Heart left ventricle (tissue), 16 donors: ENCODE data around the gene UBE2U. TPM values are rescaled to one million over a fixed set of nuclear protein-coding genes. Genes with fewer than 3 reads are reported as not detected.
"Not testable (repeated sequence)": the region's sequence is repeated elsewhere in the genome, so short reads cannot be mapped to it uniquely, and the experiment has no call there.

ENCODE experiments used
- ATAC-seq, 4 donors: fragments of 200-7000 bp; cut with Tn5 transposase; one replicate each; pipeline ENCODE4 v1.9.1; 2020 to 2022; ENCODE audit warnings: moderate library complexity in 4 of 4, mild to moderate bottlenecking in 3 of 4, moderate number of reproducible peaks in 1 of 4
- DNase-seq, 5 donors: peaks; one replicate each; pipeline ENCODE4 v3.0.0-alpha.2; 2020
- H3K27ac ChIP-seq, 12 donors: fragments of 200-600 bp; sonication (generic) in 4 of 12; one replicate each; pipeline versions ENCODE4 v1.5.0 to v1.8.0; 2016 to 2022; ENCODE audit warnings: mild to moderate bottlenecking in 2 of 12
- H3K27me3 ChIP-seq, 9 donors: fragments of 200-600 bp; sonication (generic) in 2 of 9; one replicate each; pipeline versions ENCODE4 v1.5.1 to v1.8.0; 2016 to 2022; ENCODE audit warnings: mild to moderate bottlenecking in 3 of 9
- H3K36me3 ChIP-seq, 9 donors: fragments of 200-600 bp; sonication (generic) in 2 of 9; one replicate each; pipeline versions ENCODE4 v1.5.0 to v1.8.0; 2018 to 2022; ENCODE audit warnings: mild to moderate bottlenecking in 2 of 9
- H3K4me1 ChIP-seq, 12 donors: fragments of 200-600 bp; sonication (generic) in 4 of 12; one replicate each; pipeline versions ENCODE4 v1.5.0 to v1.8.0; 2016 to 2022; ENCODE audit warnings: mild to moderate bottlenecking in 3 of 12
- H3K4me3 ChIP-seq, 12 donors: fragments of 200-600 bp; sonication (generic) in 4 of 12; one replicate each; pipeline versions ENCODE4 v1.5.0 to v1.8.0; 2017 to 2022; ENCODE audit warnings: mild to moderate bottlenecking in 9 of 12, moderate library complexity in 4 of 12
- H3K9me3 ChIP-seq, 12 donors: fragments of 200-600 bp; sonication (generic) in 4 of 12; one replicate each; pipeline versions ENCODE4 v1.5.0 to v1.8.0; 2016 to 2022; ENCODE audit warnings: mild to moderate bottlenecking in 1 of 12
- CTCF ChIP-seq, 12 donors: fragments of 200-600 bp; sonication (generic) in 4 of 12; IDR thresholded peaks; one replicate each; pipeline versions ENCODE4 v1.5.0 to v1.8.0; 2018 to 2022; ENCODE audit warnings: antibody characterized with exemption in 12 of 12, mild to moderate bottlenecking in 5 of 12
- POLR2A ChIP-seq, 2 donors: fragments of 450-650 bp; IDR thresholded peaks; one replicate each; pipeline ENCODE4 v1.6.1; 2017; ENCODE audit warnings: antibody characterized with exemption in 2 of 2, mild to moderate bottlenecking in 2 of 2, moderate library complexity in 2 of 2
- WGBS, 4 donors: extraction: QIAGEN DNeasy Blood & Tissue Kit in 2 of 4; methylation state at CpG; one replicate each; pipeline versions ENCODE4 v1.1.5 to v1.1.7; 2013 to 2018; 5-methylcytosine and 5-hydroxymethylcytosine counted together
- intact Hi-C, 10 donors: fragments of 100-400 bp; cut with DNase I; formaldehyde crosslinking; loops; one replicate each; pipeline versions ENCODE4 v1.11.1 to v1.14.2; 2022
- polyA plus RNA-seq, 2 donors: library from polyadenylated mRNA; stranded (reverse); fragments of 200-250 nt; gene quantifications; one replicate each; pipeline ENCODE4 v1.2.3, GENCODE V29; 2013
- total RNA-seq, 9 donors: library from RNA; depleted of rRNA in 2 of 9; stranded (reverse); fragments of >200 nt in 2 of 9; fragmentation: NEBNext Ultra II Directional in 3 of 9; extraction: Animal tissue kit (Norgen Biotek cat#: 25700) in 3 of 9; gene quantifications; one replicate each; pipeline versions ENCODE4 v1.1.0 to v1.2.4, GENCODE V29; 2016 to 2023
- donor health status: ischemic (EF 13 %, LVEDD 7.1; RV severe dilation, severe dysfunction).
- donor health status: healthy with polysubstance abuse.
- donor health status: DM: no; HTN: yes; CAD: no.
- donor health status: DM: no; HTN: no; CAD: no.
- donor health status: ischemic (EF 25% LVEDD 6.9; RV normal size, moderate dysfunction).
- donor health status: ischemic (EF 25% LVEDD 5.7; RV mildly dilated, moderate dysfunction).
- donor health status: healthy.
- donor health status: DM: yes; HTN: yes; CAD: no.
- donor health status: ischemic (EF 35%, LVEDD 5.7; RV mildly dilated, moderate dysfunction).
- donor health status: nonischemic (EF 11% LVEDD 7.7; RV severe dilation, severe dysfunction).
- donor health status: DM: yes; HTN: yes; CAD: no.
- donor health status: PGD.
- donor health status: ischemic (EF 29% LVEDD 5.4; RV normal size, mild dysfunction).
- donor health status: nonischemic (EF 23%, LVEDD 6.1; RV moderate dilation, normal function).

UBE2U gene
- total and polyA plus RNA-seq, 11 donors = 0.19 to 2.7 (median 2.5) TPM; not detected in 8

GRCh38 chr1:64245495-64245894, 42.1 kb downstream of the UBE2U start:
- ATAC-seq (peak in 3 of 4 donors; percentile 44 to 68 (median 54)), DNase-seq (no peak)
- Histone ChIP-seq H3K4me3 (peak overlapping the region in 2 of 12 donors; percentile 19 to 22), H3K36me3 (no peaks in the 10 kb centered on the region), H3K4me1 (peaks cover 0 to 16% (median 3%) of the 10 kb centered on the region in 12 donors), H3K27ac (no peak overlapping the region), H3K9me3 (no peaks in the 10 kb centered on the region), H3K27me3 (no peaks in the 10 kb centered on the region)
- no peak for TF ChIP-seq POLR2A (IDR thresholded peaks at IDR 0.05)
- no peak for TF ChIP-seq CTCF (IDR thresholded peaks at IDR 0.05)
- intact Hi-C loops = loop anchor here in 7 of 10 donors (5.0 to 10.0 kb wide), 6 partner anchors 471 to 1403 kb away; partner anchors contain the start of gene ROR1 (in 3 of the 7)
- WGBS, 4 donors = 27 to 37% (median 32%) methylated on average over 9 of the region's 9 CpGs

DNA sequence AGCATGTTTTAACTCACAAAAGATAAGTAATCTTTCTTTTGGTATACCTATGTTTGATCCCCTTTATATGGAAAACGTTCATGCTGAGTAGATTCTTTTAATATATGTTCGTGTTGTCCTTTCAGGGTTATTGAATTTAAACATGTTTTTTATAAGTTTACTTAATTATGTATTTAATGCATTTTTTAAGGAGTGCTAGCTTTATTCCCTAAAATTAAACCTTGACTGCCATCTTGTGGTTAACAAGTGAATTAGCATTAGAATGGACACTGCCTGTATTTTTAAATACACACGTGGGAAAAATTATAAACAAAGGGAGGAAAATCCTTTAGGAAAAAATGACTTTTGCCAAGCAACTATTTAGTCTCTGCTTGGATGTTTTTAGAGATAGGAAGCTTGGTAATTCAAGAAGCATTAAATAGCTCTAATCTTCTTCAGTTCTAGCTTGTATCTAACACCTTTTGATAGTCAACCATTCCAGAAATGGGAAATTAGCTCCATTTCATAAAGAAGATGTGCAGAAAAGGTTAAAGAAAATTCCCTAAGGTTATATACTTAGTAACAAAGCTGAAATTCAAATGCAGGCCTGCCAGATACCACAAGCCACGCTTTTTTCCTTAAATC, 43.0 kb downstream of the UBE2U start:
- Histone ChIP-seq H3K27me3 (no peaks in the 10 kb centered on the region), H3K9me3 (no peaks in the 10 kb centered on the region), H3K36me3 (no peaks in the 10 kb centered on the region), H3K27ac (no peak overlapping the region), H3K4me1 (peaks cover 0 to 16% (median 3%) of the 10 kb centered on the region in 12 donors), H3K4me3 (no peak overlapping the region)
- ATAC-seq (peak in 2 of 4 donors; percentile 28 to 50), DNase-seq (no peak)
- WGBS, 4 donors = 16 to 24% (median 19%) methylated on average over 4 of the region's 4 CpGs
- peak; percentile 68 to 84 (median 78) for TF ChIP-seq CTCF (IDR thresholded peaks at IDR 0.05)
- TF ChIP-seq POLR2A (IDR thresholded peaks at IDR 0.05) = no peak
- intact Hi-C loops = loop anchor here (1.0 to 10.0 kb wide), 11 partner anchors 472 to 1404 kb away; partner anchors contain the start of gene ROR1 (in 3 of the 10)

DNA sequence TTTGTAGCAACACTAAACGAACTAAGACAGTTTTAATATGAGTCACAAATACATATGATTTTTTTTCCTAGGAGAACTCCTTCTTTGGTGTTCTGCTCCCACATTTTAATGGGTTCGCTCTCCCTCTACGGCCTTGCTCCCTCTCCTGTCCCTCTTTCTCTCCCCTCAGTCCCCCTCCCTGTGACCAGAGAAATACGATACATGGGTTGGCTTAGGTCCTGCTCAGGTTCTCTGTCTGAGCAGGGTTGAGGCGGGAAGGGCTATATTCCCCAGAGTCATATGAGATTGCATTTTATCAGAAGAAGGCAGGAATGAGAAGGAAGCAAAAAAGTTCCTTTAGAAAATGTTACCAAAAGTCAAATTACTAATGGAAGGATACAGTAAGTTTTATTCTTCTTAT, 44.6 kb downstream of the UBE2U start:
- TF ChIP-seq POLR2A (IDR thresholded peaks at IDR 0.05) (no peak), CTCF (IDR thresholded peaks at IDR 0.05) (no peak)
- Histone ChIP-seq H3K27ac (no peak overlapping the region), H3K27me3 (no peaks in the 10 kb centered on the region), H3K4me3 (no peak overlapping the region), H3K4me1 (peaks cover 0 to 16% (median 3%) of the 10 kb centered on the region in 12 donors), H3K36me3 (no peaks in the 10 kb centered on the region), H3K9me3 (peaks cover 0 to 1% (median 0%) of the 10 kb centered on the region in 12 donors)
- 54 to 71% (median 58%) methylated on average over 5 of the region's 5 CpGs for WGBS, 4 donors
- DNase-seq (no peak), ATAC-seq (no peak)
- intact Hi-C loops = loop anchor here in 7 of 10 donors (5.0 to 10.0 kb wide), 6 partner anchors 473 to 1406 kb away; partner anchors contain the start of gene ROR1 (in 3 of the 7)

DNA sequence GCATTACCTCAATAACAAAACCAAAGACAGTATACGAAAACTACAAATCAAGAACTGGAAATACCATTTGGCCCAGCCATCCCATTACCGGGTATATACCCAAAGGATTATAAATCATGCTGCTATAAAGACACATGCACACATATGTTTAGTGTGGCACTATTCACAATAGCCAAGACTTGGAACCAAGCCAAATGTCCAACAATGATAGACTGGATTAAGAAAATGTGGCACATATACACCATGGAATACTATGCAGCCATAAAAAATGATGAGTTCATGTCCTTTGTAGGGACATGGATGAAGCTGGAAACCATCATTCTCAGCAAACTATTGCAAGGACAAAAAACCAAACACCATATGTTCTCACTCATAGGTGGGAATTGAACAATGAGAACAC, 47.0 kb downstream of the UBE2U start:
- H3K27ac ChIP-seq, DNase-seq, ATAC-seq, intact Hi-C loops, H3K4me1 ChIP-seq, H3K36me3 ChIP-seq, H3K27me3 ChIP-seq, H3K4me3 ChIP-seq: not testable (repeated sequence)
- 81 to 96% (median 94%) methylated on average over 2 of the region's 2 CpGs for WGBS, 4 donors
- peaks cover 0 to 18% (median 2%) of the 10 kb centered on the region in 12 donors for H3K9me3 ChIP-seq
